A549 (cell line): ENCODE data around the gene RAET1L. TPM values are rescaled to one million over a fixed set of nuclear protein-coding genes. Genes with fewer than 3 reads are reported as not detected.

Experiments
- BHLHE40 ChIP-seq: IDR thresholded peaks from 2 replicates; pipeline ENCODE4 v1.6.1; 2012; ENCODE audit warnings: low read depth, low read length, inconsistent platforms
- CBX8 ChIP-seq: fragments of 200-600 bp; sonication (generic); IDR thresholded peaks from 2 replicates; pipeline ENCODE4 v1.6.1; 2016
- CTCF ChIP-seq: fragments of >200 bp; sonication (Bioruptor Twin); formaldehyde crosslinking; IDR thresholded peaks from 3 replicates; pipeline ENCODE4 v1.5.1; 2016
- ELK1 ChIP-seq: fragments of 150-350 bp; IDR thresholded peaks from 2 replicates; pipeline ENCODE4 v1.6.1; 2014; ENCODE audit warnings: low read depth, mild to moderate bottlenecking, low read length
- EP300 ChIP-seq, 2 experiments: fragments of >200 bp; sonication (Bioruptor Twin); formaldehyde crosslinking; IDR thresholded peaks; 2 replicates in 1 of 2; 3 replicates in 1 of 2; pipeline ENCODE4 v1.6.1; 2016 to 2017
- ESRRA ChIP-seq: fragments of 150-350 bp; IDR thresholded peaks from 2 replicates; pipeline ENCODE4 v1.6.1; 2014; ENCODE audit warnings: mild to moderate bottlenecking, low read length, borderline replicate concordance
- GATA3 ChIP-seq: IDR thresholded peaks from 2 replicates; pipeline ENCODE4 v1.6.1; 2012; ENCODE audit warnings: borderline replicate concordance
- HOXB13 ChIP-seq: fragments of 250-450 bp; sonication (Bioruptor Pico); IDR thresholded peaks from 2 replicates; pipeline ENCODE4 v1.5.0; 2020; ENCODE audit warnings: low read depth, mild to moderate bottlenecking, moderate library complexity
- JUN ChIP-seq, 2 experiments: fragments of >200 bp; sonication (Bioruptor Twin); formaldehyde crosslinking; IDR thresholded peaks; 2 replicates in 1 of 2; 3 replicates in 1 of 2; pipeline ENCODE4 v1.6.1; 2016 to 2017
- MAZ ChIP-seq: fragments of 150-350 bp; IDR thresholded peaks from 2 replicates; pipeline ENCODE4 v1.6.1; 2014; ENCODE audit warnings: antibody characterized with exemption, low read depth, low read length, borderline replicate concordance
- NPAS2 ChIP-seq: fragments of 250-450 bp; sonication (Bioruptor Pico); IDR thresholded peaks from 2 replicates; pipeline ENCODE4 v1.8.0; 2022; ENCODE audit warnings: mild to moderate bottlenecking, moderate library complexity, borderline replicate concordance
- PBX3 ChIP-seq: IDR thresholded peaks from 2 replicates; pipeline ENCODE4 v1.6.1; 2012
- POLR2AphosphoS2 ChIP-seq: conservative IDR thresholded peaks from 2 replicates; pipeline ENCODE4 v1.6.1; 2012; ENCODE audit warnings: low read length, improper control_type of control experiment, inconsistent platforms
- RAD21 ChIP-seq, 2 experiments: fragments of >200 bp in 1 of 2; sonication (Bioruptor Twin) in 1 of 2; formaldehyde crosslinking in 1 of 2; IDR thresholded peaks in 1 of 2; conservative IDR thresholded peaks in 1 of 2; 2 replicates in 1 of 2; 3 replicates in 1 of 2; pipeline ENCODE4 v1.6.1; 2012 to 2018; ENCODE audit warnings: inconsistent platforms in 1 of 2
- RARB ChIP-seq: fragments of 250-450 bp; sonication (Bioruptor Pico); IDR thresholded peaks from 2 replicates; pipeline ENCODE4 v1.8.0; 2021; ENCODE audit warnings: mild to moderate bottlenecking, moderate library complexity
- RCOR1 ChIP-seq: fragments of 150-350 bp; IDR thresholded peaks from 2 replicates; pipeline ENCODE4 v1.6.1; 2014; ENCODE audit warnings: antibody characterized with exemption, low read length, low read depth
- SMC3 ChIP-seq: fragments of >200 bp; sonication (Bioruptor Twin); formaldehyde crosslinking; IDR thresholded peaks from 3 replicates; pipeline ENCODE4 v1.6.1; 2018; ENCODE audit warnings: inconsistent platforms
- SREBF2 ChIP-seq: fragments of 450-650 bp; IDR thresholded peaks from 2 replicates; pipeline ENCODE4 v1.6.1; 2014; ENCODE audit warnings: mild to moderate bottlenecking, moderate library complexity
- TP53 ChIP-seq: fragments of 250-450 bp; sonication (Bioruptor Pico); IDR thresholded peaks from 2 replicates; pipeline ENCODE4 v1.5.0; 2021; ENCODE audit warnings: mild to moderate bottlenecking, moderate library complexity
- USF2 ChIP-seq: fragments of 450-650 bp; IDR thresholded peaks from 2 replicates; pipeline ENCODE4 v1.6.1; 2014; ENCODE audit warnings: antibody characterized with exemption
- ZFP36 ChIP-seq: fragments of 450-650 bp; IDR thresholded peaks from 2 replicates; pipeline ENCODE4 v1.6.1; 2014; ENCODE audit warnings: borderline replicate concordance; ENCODE audit not compliant: partially characterized antibody
- ZNF302 ChIP-seq: fragments of 250-450 bp; sonication (Bioruptor Pico); IDR thresholded peaks from 2 replicates; pipeline ENCODE4 v1.9.0; 2021; ENCODE audit warnings: inconsistent platforms, mild to moderate bottlenecking, moderate library complexity
- ZSCAN20 ChIP-seq: fragments of 250-450 bp; sonication (Bioruptor Pico); IDR thresholded peaks from 2 replicates; pipeline ENCODE4 v1.8.0; 2022; ENCODE audit warnings: mild to moderate bottlenecking, moderate library complexity
- polyA plus RNA-seq, 4 experiments: library from polyadenylated mRNA; depleted of rRNA in 3 of 4; stranded (reverse); fragments of >200 nt; fragmentation: RNase III in 1 of 4; extraction: RNeasy Plus Mini Kit Qiagen cat#74134 plus additional on column Dnase treatment in 1 of 4; gene quantifications; 2 replicates in 3 of 4; 3 replicates in 1 of 4; pipeline ENCODE4 v1.2.3, GENCODE V29; 2011 to 2017
- TF ChIP-seq, protein P1 (sequence below): IDR thresholded peaks from 2 replicates; pipeline ENCODE4 v1.6.1; 2012; ENCODE audit warnings: low read depth, borderline replicate concordance

RAET1L gene
- polyA plus RNA-seq, 2 of the 4 experiments (the other 2 are of a cell fraction) = 0.22 TPM; not detected in 1

- TF ChIP-seq ELK1 (no peak), CTCF (peak; percentile 53), RAD21 (conservative IDR thresholded peaks at IDR 0.05 in 1 of 2, IDR thresholded peaks at IDR 0.05 in 1 of 2) (peak; percentile 23 to 43; a peak in 3 of 5 replicates), JUN (IDR thresholded peaks at IDR 0.05) (peak in 1 of 2 experiments; percentile 61; a peak in 2 of 5 replicates), SREBF2 (no peak), NPAS2 (CRISPR knock-in tag) (no peak), TP53 (CRISPR knock-in tag) (no peak), SMC3 (no peak; the same call in 2 of the 3 replicates), POLR2AphosphoS2 (no peak), MAZ (no peak), BHLHE40 (no peak), RARB (CRISPR knock-in tag) (no peak), HOXB13 (CRISPR knock-in tag) (no peak), CBX8 (no peak), GATA3 (no peak), ZSCAN20 (no peak), ZNF302 (no peak), PBX3 (no peak), RCOR1 (no peak), ESRRA (no peak), ZFP36 (no peak), USF2 (no peak), EP300 (IDR thresholded peaks at IDR 0.05) (no peak)
- TF ChIP-seq, protein P1, sequence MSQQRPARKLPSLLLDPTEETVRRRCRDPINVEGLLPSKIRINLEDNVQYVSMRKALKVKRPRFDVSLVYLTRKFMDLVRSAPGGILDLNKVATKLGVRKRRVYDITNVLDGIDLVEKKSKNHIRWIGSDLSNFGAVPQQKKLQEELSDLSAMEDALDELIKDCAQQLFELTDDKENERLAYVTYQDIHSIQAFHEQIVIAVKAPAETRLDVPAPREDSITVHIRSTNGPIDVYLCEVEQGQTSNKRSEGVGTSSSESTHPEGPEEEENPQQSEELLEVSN = no peak; the same call in 1 of the 2 replicates
Observed at GRCh38 chr6:150068720-150069648, 43.7 kb upstream of the RAET1L start, which contains the start of gene ULBP3 (continued).
